Trophoblast cell (in vitro differentiated cells and primary cell): ENCODE results near the gene SLC25A2.

Experiments
- DNase-seq, 2 donors: peaks; one replicate each; pipeline ENCODE4 v3.0.0-alpha.2; 2016
- H2AFZ ChIP-seq: 2 replicates; pipeline ENCODE4 v1.6.1; 2013; ENCODE audit warnings: low read length, moderate library complexity, mild to moderate bottlenecking; ENCODE audit not compliant: insufficient read depth, poor library complexity
- H2AK5ac ChIP-seq: 2 replicates; pipeline ENCODE4 v1.6.1; 2013; ENCODE audit warnings: mild to moderate bottlenecking, low read length
- H2BK120ac ChIP-seq: 2 replicates; pipeline ENCODE4 v1.6.1; 2013; ENCODE audit warnings: low read length, mild to moderate bottlenecking, moderate library complexity; ENCODE audit not compliant: insufficient read depth, poor library complexity
- H2BK12ac ChIP-seq: 2 replicates; pipeline ENCODE4 v1.6.1; 2013; ENCODE audit warnings: mild to moderate bottlenecking, low read length, moderate library complexity
- H2BK5ac ChIP-seq: 2 replicates; pipeline ENCODE4 v1.6.1; 2013; ENCODE audit warnings: low read length, low read depth, moderate library complexity, mild to moderate bottlenecking; ENCODE audit not compliant: poor library complexity
- H3K14ac ChIP-seq: 2 replicates; pipeline ENCODE4 v1.6.1; 2013; ENCODE audit warnings: mild to moderate bottlenecking, low read length
- H3K18ac ChIP-seq: 2 replicates; pipeline ENCODE4 v1.6.1; 2013; ENCODE audit warnings: mild to moderate bottlenecking, low read length
- H3K23ac ChIP-seq: 2 replicates; pipeline ENCODE4 v1.6.1; 2013; ENCODE audit warnings: low read length
- H3K27ac ChIP-seq: 2 replicates; pipeline ENCODE4 v1.5.1; 2013; ENCODE audit warnings: low read depth, mild to moderate bottlenecking, inconsistent platforms, low read length, moderate library complexity
- H3K27me3 ChIP-seq: 2 replicates; pipeline ENCODE4 v1.6.1; 2013; ENCODE audit warnings: inconsistent platforms, mild to moderate bottlenecking, low read length, moderate library complexity; ENCODE audit not compliant: insufficient read depth
- H3K36me3 ChIP-seq, 2 experiments: 1 replicate in 1 of 2; 2 replicates in 1 of 2; pipeline ENCODE4 v1.6.1; 2013; ENCODE audit warnings: low read length in 2 of 2, mild to moderate bottlenecking in 2 of 2, moderate library complexity in 1 of 2; ENCODE audit not compliant: insufficient read depth in 2 of 2, control insufficient read depth in 1 of 2
- H3K4ac ChIP-seq: 2 replicates; pipeline ENCODE4 v1.6.1; 2013; ENCODE audit warnings: low read depth, mild to moderate bottlenecking, low read length, moderate library complexity
- H3K4me1 ChIP-seq, 2 experiments: 1 replicate in 1 of 2; 2 replicates in 1 of 2; pipeline ENCODE4 v1.6.1; 2013; ENCODE audit warnings: low read length in 2 of 2, mild to moderate bottlenecking in 2 of 2, moderate library complexity in 1 of 2; ENCODE audit not compliant: insufficient read depth in 2 of 2, control insufficient read depth in 1 of 2
- H3K4me2 ChIP-seq: 2 replicates; pipeline ENCODE4 v1.6.1; 2013; ENCODE audit warnings: inconsistent platforms, mild to moderate bottlenecking, low read length, moderate library complexity
- H3K4me3 ChIP-seq: 2 replicates; pipeline ENCODE4 v1.5.1; 2013; ENCODE audit warnings: mild to moderate bottlenecking, low read depth, low read length, inconsistent platforms
- H3K79me1 ChIP-seq: one replicate; pipeline ENCODE4 v1.6.1; 2013; ENCODE audit warnings: low read length
- H3K79me2 ChIP-seq: 2 replicates; pipeline ENCODE4 v1.6.1; 2013; ENCODE audit warnings: low read length, mild to moderate bottlenecking; ENCODE audit not compliant: control insufficient read depth, insufficient read depth, poor library complexity
- H3K9ac ChIP-seq: 2 replicates; pipeline ENCODE4 v1.6.1; 2013; ENCODE audit warnings: mild to moderate bottlenecking, low read length
- H3K9me3 ChIP-seq: 2 replicates; pipeline ENCODE4 v1.6.1; 2013; ENCODE audit warnings: low read depth, mild to moderate bottlenecking, control low read depth, inconsistent platforms, low read length; ENCODE audit not compliant: insufficient read depth
- H4K12ac ChIP-seq: 2 replicates; pipeline ENCODE4 v1.6.1; 2013; ENCODE audit warnings: low read depth, mild to moderate bottlenecking, low read length, moderate library complexity
- H4K8ac ChIP-seq: 2 replicates; pipeline ENCODE4 v1.6.1; 2013; ENCODE audit warnings: low read depth, mild to moderate bottlenecking, low read length, moderate library complexity
- H4K91ac ChIP-seq: one replicate; pipeline ENCODE4 v1.6.1; 2013; ENCODE audit warnings: low read depth, mild to moderate bottlenecking, low read length, moderate library complexity
- WGBS: extraction: QIAGEN DNeasy Blood & Tissue Kit; methylation state at CpG from one replicate; pipeline ENCODE4 v1.1.7; 2013; ENCODE audit warnings: missing lambda C conversion rate; ENCODE audit not compliant: insufficient read length, insufficient coverage; ENCODE audit errors: extremely low coverage; 5-methylcytosine and 5-hydroxymethylcytosine counted together

SLC25A2 gene

DNA sequence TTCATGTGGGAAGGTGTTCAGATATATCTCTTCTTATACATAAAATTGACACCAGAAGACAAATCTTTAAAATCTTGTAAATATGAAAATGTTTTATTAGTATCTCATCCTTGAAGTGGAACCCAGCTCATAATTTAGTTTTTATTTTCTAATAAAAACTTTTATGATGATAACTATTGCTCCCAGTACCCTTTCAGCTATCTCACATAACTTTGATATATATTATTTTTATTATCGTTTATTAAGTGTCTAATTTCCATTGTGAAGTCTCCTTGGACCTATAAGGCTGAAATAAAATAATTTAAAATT, 42.7 kb downstream of the SLC25A2 start:
- Histone ChIP-seq H3K27me3 (no peaks in the 10 kb centered on the region), H3K4me1 (no peaks in the 10 kb centered on the region), H3K4ac (no peak overlapping the region), H3K79me2 (no peaks in the 10 kb centered on the region), H4K12ac (no peak overlapping the region), H2BK120ac (no peak overlapping the region), H3K9ac (no peak overlapping the region), H3K23ac (no peak overlapping the region), H2AFZ (no peak overlapping the region), H3K79me1 (no peaks in the 10 kb centered on the region), H2BK12ac (no peak overlapping the region), H3K36me3 (no peaks in the 10 kb centered on the region), H3K9me3 (peaks cover 8% of the 10 kb centered on the region), H3K4me3 (no peak overlapping the region), H4K91ac (no peak overlapping the region), H3K4me2 (no peak overlapping the region), H2AK5ac (no peak overlapping the region), H3K18ac (no peak overlapping the region), H3K27ac (no peak overlapping the region), H3K14ac (no peak overlapping the region), H4K8ac (no peak overlapping the region), H2BK5ac (no peak overlapping the region)
- DNase-seq: no peak
- no CpG with 5 or more reads among the region's 1 CpG for WGBS

GRCh38 chr5:141260458-141261237, 43.2 kb downstream of the SLC25A2 start:
- no peak for DNase-seq
- no peaks in the 10 kb centered on the region for H3K4me1 ChIP-seq
- H3K4me2 ChIP-seq: no peak overlapping the region
- no peak overlapping the region for H4K12ac ChIP-seq
- no peak overlapping the region for H4K91ac ChIP-seq
- H3K4ac ChIP-seq: no peak overlapping the region
- H2BK12ac ChIP-seq: no peak overlapping the region
- H3K79me1 ChIP-seq: no peaks in the 10 kb centered on the region
- no peak overlapping the region for H3K18ac ChIP-seq
- H3K79me2 ChIP-seq: no peaks in the 10 kb centered on the region
- H2AFZ ChIP-seq: no peak overlapping the region
- H3K36me3 ChIP-seq: no peaks in the 10 kb centered on the region
- no peak overlapping the region for H2BK120ac ChIP-seq
- no peak overlapping the region for H3K9ac ChIP-seq
- no peak overlapping the region for H3K4me3 ChIP-seq
- H3K27ac ChIP-seq: no peak overlapping the region
- H2AK5ac ChIP-seq: no peak overlapping the region
- no peak overlapping the region for H4K8ac ChIP-seq
- no peak overlapping the region for H3K14ac ChIP-seq
- H3K9me3 ChIP-seq: peaks cover 8% of the 10 kb centered on the region
- WGBS: no CpG with 5 or more reads among the region's 5 CpGs
- no peak overlapping the region for H2BK5ac ChIP-seq
- H3K23ac ChIP-seq: no peak overlapping the region
- no peaks in the 10 kb centered on the region for H3K27me3 ChIP-seq

- H2AFZ ChIP-seq: no peak overlapping the region
- H2AK5ac ChIP-seq: no peak overlapping the region
- no peaks in the 10 kb centered on the region for H3K79me2 ChIP-seq
- H3K9me3 ChIP-seq: peaks cover 8% of the 10 kb centered on the region
- no peak overlapping the region for H2BK5ac ChIP-seq
- no peak overlapping the region for H3K4me3 ChIP-seq
- no peak overlapping the region for H3K27ac ChIP-seq
- no peak overlapping the region for H3K14ac ChIP-seq
- H3K36me3 ChIP-seq: no peaks in the 10 kb centered on the region
- no peaks in the 10 kb centered on the region for H3K79me1 ChIP-seq
- H3K4me2 ChIP-seq: no peak overlapping the region
- H3K9ac ChIP-seq: no peak overlapping the region
- no peaks in the 10 kb centered on the region for H3K27me3 ChIP-seq
- H3K18ac ChIP-seq: no peak overlapping the region
- H4K12ac ChIP-seq: no peak overlapping the region
- DNase-seq: no peak
- no peak overlapping the region for H4K91ac ChIP-seq
- no peak overlapping the region for H2BK120ac ChIP-seq
- H3K23ac ChIP-seq: no peak overlapping the region
- no peak overlapping the region for H2BK12ac ChIP-seq
- no peak overlapping the region for H4K8ac ChIP-seq
- H3K4ac ChIP-seq: no peak overlapping the region
- H3K4me1 ChIP-seq: no peaks in the 10 kb centered on the region
Measured at GRCh38 chr5:141258948-141259347, 44.9 kb downstream of the SLC25A2 start.

- Histone ChIP-seq H2AK5ac (no peak overlapping the region), H3K79me2 (no peaks in the 10 kb centered on the region), H3K9ac (no peak overlapping the region), H4K12ac (no peak overlapping the region), H3K79me1 (no peaks in the 10 kb centered on the region), H3K27me3 (no peaks in the 10 kb centered on the region), H3K36me3 (no peaks in the 10 kb centered on the region), H4K8ac (no peak overlapping the region), H4K91ac (no peak overlapping the region), H3K4me2 (no peak overlapping the region), H2BK12ac (no peak overlapping the region), H2BK120ac (no peak overlapping the region), H3K27ac (no peak overlapping the region), H3K4me1 (no peaks in the 10 kb centered on the region), H3K14ac (no peak overlapping the region), H3K18ac (no peak overlapping the region), H3K4ac (no peak overlapping the region), H3K23ac (no peak overlapping the region), H2AFZ (no peak overlapping the region), H2BK5ac (no peak overlapping the region), H3K4me3 (no peak overlapping the region), H3K9me3 (peaks cover 8% of the 10 kb centered on the region)
- no peak for DNase-seq
Measured at GRCh38 chr5:141258464-141258863, 45.4 kb downstream of the SLC25A2 start.
